PC-3 (cell line): Measurements from ENCODE around the gene CMSS1. TPM values are rescaled to one million over a fixed set of nuclear protein-coding genes. Genes with fewer than 3 reads are reported as not detected.
A peak's percentile ranks its signal among the peaks of the same experiment; 100 is the strongest.

Source experiments
- ATAC-seq: fragments of 200-7000 bp; cut with Tn5 transposase; 2 replicates; pipeline ENCODE4 v1.9.1; 2020; ENCODE audit warnings: mild to moderate bottlenecking, moderate library complexity
- BruUV-seq: library from RNA; stranded (reverse); fragments of 400-500 nt; replicated peaks from 2 replicates; lab custom pipeline; 2021; lab: Mats Ljungman, UMichigan
- CTCF ChIA-PET: fragments of 300-600 bp; sonication (Branson Sonifier 250); formaldehyde crosslinking; loops from one replicate; lab custom pipeline; 2022; ENCODE audit warnings: antibody characterized with exemption; lab: Charles Lee
- POLR2A ChIA-PET: fragments of 300-600 bp; sonication (Branson Sonifier 250); formaldehyde crosslinking; loops from one replicate; lab custom pipeline; 2022; ENCODE audit warnings: antibody characterized with exemption; ENCODE audit not compliant: unreplicated experiment; lab: Charles Lee
- DNase-seq: peaks from one replicate; pipeline ENCODE4 v3.0.0-alpha.2; 2015
- H2AFZ ChIP-seq: fragments of 300-600 bp; sonication (generic); 2 replicates; pipeline ENCODE4 v1.6.0; 2016; ENCODE audit warnings: antibody characterized with exemption, low read length
- H3F3A ChIP-seq: fragments of 300-600 bp; sonication (generic); one replicate; pipeline ENCODE4 v1.6.0; 2017; ENCODE audit warnings: antibody characterized with exemption, low read length, control low read depth, mild to moderate bottlenecking; ENCODE audit not compliant: unreplicated experiment
- H3K27ac ChIP-seq: fragments of 300-600 bp; sonication (generic); 2 replicates; pipeline ENCODE4 v1.5.1; 2016; ENCODE audit warnings: mild to moderate bottlenecking, low read length
- H3K27me3 ChIP-seq: fragments of 300-600 bp; sonication (generic); 2 replicates; pipeline ENCODE4 v1.6.1; 2016; ENCODE audit warnings: low read length, mixed read lengths
- H3K36me3 ChIP-seq: fragments of 300-600 bp; sonication (generic); 2 replicates; pipeline ENCODE4 v1.6.1; 2016; ENCODE audit warnings: low read depth, mixed run types, low read length, mixed read lengths
- H3K4me1 ChIP-seq: fragments of 300-600 bp; sonication (generic); 2 replicates; pipeline ENCODE4 v1.5.1; 2016; ENCODE audit warnings: low read length; ENCODE audit not compliant: insufficient read depth
- H3K4me2 ChIP-seq: fragments of 300-600 bp; sonication (generic); 2 replicates; pipeline ENCODE4 v1.6.0; 2016; ENCODE audit warnings: low read length
- H3K4me3 ChIP-seq: fragments of 300-600 bp; sonication (generic); 2 replicates; pipeline ENCODE4 v1.5.1; 2016; ENCODE audit warnings: mild to moderate bottlenecking, low read length, mixed read lengths
- H3K79me2 ChIP-seq: fragments of 300-600 bp; sonication (generic); 2 replicates; pipeline ENCODE4 v1.6.1; 2017; ENCODE audit warnings: low read length, mixed read lengths
- H3K9ac ChIP-seq: fragments of 300-600 bp; sonication (generic); 2 replicates; pipeline ENCODE4 v1.6.0; 2016; ENCODE audit warnings: mild to moderate bottlenecking, low read length
- H3K9me2 ChIP-seq: fragments of 300-600 bp; sonication (generic); replicated peaks from 2 replicates; pipeline ENCODE4 v1.6.1; 2016; ENCODE audit warnings: mixed run types, low read length, mixed read lengths
- H3K9me3 ChIP-seq: fragments of 300-600 bp; sonication (generic); 2 replicates; pipeline ENCODE4 v1.6.1; 2016; ENCODE audit warnings: low read length, mixed read lengths
- H4K20me1 ChIP-seq: fragments of 300-600 bp; sonication (generic); 2 replicates; pipeline ENCODE4 v1.6.1; 2016; ENCODE audit warnings: low read length, mixed read lengths
- CTCF ChIP-seq: fragments of 300-600 bp; sonication (generic); conservative IDR thresholded peaks from 2 replicates; pipeline ENCODE4 v1.5.1; 2017; ENCODE audit warnings: antibody characterized with exemption, low read depth, mild to moderate bottlenecking, low read length
- EZH2 ChIP-seq: fragments of 300-600 bp; sonication (generic); IDR thresholded peaks from one replicate; pipeline ENCODE4 v1.6.1; 2017; ENCODE audit warnings: antibody characterized with exemption, mild to moderate bottlenecking, low read length; ENCODE audit not compliant: unreplicated experiment
- EZH2phosphoT487 ChIP-seq: fragments of 300-600 bp; sonication (generic); IDR thresholded peaks from 2 replicates; pipeline ENCODE4 v1.6.1; 2018; ENCODE audit warnings: mild to moderate bottlenecking, antibody characterized with exemption, low read length, borderline replicate concordance
- intact Hi-C: fragments of 100-400 bp; cut with micrococcal nuclease; formaldehyde crosslinking; loops from 2 replicates; pipeline ENCODE4 v1.9.0; 2023
- total RNA-seq: library from RNA; depleted of rRNA; stranded (reverse); fragments of >200 nt; gene quantifications from 2 replicates; pipeline ENCODE4 v1.2.3, GENCODE V29; 2014

CMSS1 gene
- total RNA-seq, 1 experiment from 2014 or later, result 63.1 TPM

DNA sequence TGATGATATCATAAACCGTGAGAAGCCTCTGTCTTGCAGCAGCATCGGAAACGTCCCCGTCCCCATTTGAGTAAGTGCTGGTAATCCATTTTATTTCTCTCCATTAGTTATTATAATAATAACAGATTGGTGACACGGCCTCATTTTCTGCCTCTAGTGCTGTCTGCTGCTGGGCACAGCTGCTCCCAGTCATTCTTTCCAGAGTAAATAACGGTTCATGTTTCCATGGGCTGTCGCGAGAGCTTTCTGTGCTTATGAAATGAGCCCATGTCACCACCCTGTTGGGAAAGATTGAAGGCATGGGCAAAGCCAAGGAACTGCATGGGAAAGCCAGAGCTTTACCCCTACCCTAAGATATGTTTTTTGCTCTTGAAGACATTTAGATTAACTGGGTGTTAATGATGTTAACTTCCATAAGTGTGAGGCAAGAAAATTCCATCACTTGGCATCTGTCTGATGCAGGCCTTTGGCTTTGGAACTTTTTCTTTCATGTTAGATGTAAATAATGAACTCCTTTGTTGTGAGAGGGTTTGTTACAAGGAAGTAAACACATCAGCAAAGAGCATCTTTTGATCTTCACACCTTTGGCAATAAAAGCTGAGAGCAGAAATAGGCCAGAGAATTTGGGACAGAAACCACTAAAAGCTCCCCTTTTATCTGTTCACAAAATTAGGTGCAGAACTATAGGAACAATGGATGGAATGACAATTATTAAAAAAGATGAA is 154.9 kb downstream of the CMSS1 start:
- no peaks in the 10 kb centered on the region for H3K9me2 ChIP-seq
- no peak overlapping the region for H3K9ac ChIP-seq
- H4K20me1 ChIP-seq, result no peaks in the 10 kb centered on the region
- H3K27me3 ChIP-seq, result no peaks in the 10 kb centered on the region
- POLR2A ChIA-PET, result no interaction called here
- H3K9me3 ChIP-seq, result no peaks in the 10 kb centered on the region
- no TSS peak for BruUV-seq
- no peak overlapping the region for H2AFZ ChIP-seq
- H3K4me3 ChIP-seq, result no peak overlapping the region
- no peak overlapping the region for H3K27ac ChIP-seq
- DNase-seq (no peak), ATAC-seq (no peak)
- H3F3A ChIP-seq, result no peaks in the 10 kb centered on the region
- no peak overlapping the region for H3K4me2 ChIP-seq
- CTCF ChIA-PET, result no interaction called here
- intact Hi-C loops, result no loop called here
- H3K79me2 ChIP-seq, result no peaks in the 10 kb centered on the region
- TF ChIP-seq EZH2phosphoT487, result no peak
- no peak for TF ChIP-seq CTCF
- TF ChIP-seq EZH2, result no peak
- H3K36me3 ChIP-seq, result no peaks in the 10 kb centered on the region
- peaks cover 8% of the 10 kb centered on the region; the same call in 1 of the 2 replicates for H3K4me1 ChIP-seq

DNA sequence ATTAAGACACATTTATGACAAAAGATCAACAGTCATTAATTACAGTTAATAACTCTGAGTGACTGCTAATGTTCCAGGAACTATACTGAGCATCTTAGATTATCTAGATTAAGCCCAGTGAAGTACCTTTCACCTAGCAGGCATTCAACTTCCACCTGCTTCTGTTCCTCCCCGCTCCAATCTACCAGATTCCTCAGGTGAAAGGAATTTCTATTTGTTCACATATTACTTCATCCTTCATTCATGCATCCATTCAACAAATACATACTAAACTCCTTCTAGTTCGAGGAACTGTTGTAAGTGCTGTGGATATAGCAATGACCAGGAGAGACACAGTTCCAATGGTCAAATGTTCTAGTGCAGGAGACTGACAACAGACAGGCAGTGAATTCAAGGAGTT is 157.3 kb downstream of the CMSS1 start:
- H3K79me2 ChIP-seq, result no peaks in the 10 kb centered on the region
- no peak overlapping the region for H3K4me2 ChIP-seq
- CTCF ChIA-PET, result no interaction called here

More for the DNA sequence above, 157.3 kb downstream of the CMSS1 start:
- no peaks in the 10 kb centered on the region for H3K9me3 ChIP-seq
- TF ChIP-seq EZH2phosphoT487 (no peak), EZH2 (no peak), CTCF (no peak)
- H3K4me1 ChIP-seq, result peaks cover 8% of the 10 kb centered on the region; the same call in 1 of the 2 replicates
- H3K9me2 ChIP-seq, result no peaks in the 10 kb centered on the region
- H3K4me3 ChIP-seq, result no peak overlapping the region
- H3K27ac ChIP-seq, result no peak overlapping the region
- no peaks in the 10 kb centered on the region for H3F3A ChIP-seq
- H4K20me1 ChIP-seq, result no peaks in the 10 kb centered on the region
- no TSS peak for BruUV-seq
- peak; percentile 35; the same call in 1 of the 2 replicates for ATAC-seq
- intact Hi-C loops, result no loop called here
- H3K9ac ChIP-seq, result no peak overlapping the region
- no peak overlapping the region for H2AFZ ChIP-seq
- DNase-seq, result peak; percentile 49
- POLR2A ChIA-PET, result no interaction called here
- no peaks in the 10 kb centered on the region for H3K27me3 ChIP-seq
- H3K36me3 ChIP-seq, result no peaks in the 10 kb centered on the region
